Left lung (tissue), 10 donors: ENCODE results near the gene LAMB1. TPM values are rescaled to one million over a fixed set of nuclear protein-coding genes. Genes with fewer than 3 reads are reported as not detected.
A peak's percentile ranks its signal among the peaks of the same experiment; 100 is the strongest.

ENCODE experiments used
- ATAC-seq: fragments of 200-7000 bp; cut with Tn5 transposase; one replicate; pipeline ENCODE4 v1.9.1; 2020; ENCODE audit warnings: moderate library complexity
- DNase-seq, 4 donors: peaks; one replicate each; pipeline ENCODE4 v3.0.0-alpha.2; 2013 to 2020
- H3K27ac ChIP-seq, 2 donors: fragments of 200-600 bp; sonication (generic) in 1 of 2; one replicate each; pipeline versions ENCODE4 v1.5.0 to v1.8.0; 2020 to 2021
- H3K27me3 ChIP-seq, 2 donors: fragments of 200-600 bp; sonication (generic) in 1 of 2; one replicate each; pipeline versions ENCODE4 v1.5.0 to v1.8.0; 2020 to 2021
- H3K36me3 ChIP-seq, 2 donors: fragments of 200-600 bp; sonication (generic) in 1 of 2; one replicate each; pipeline versions ENCODE4 v1.5.0 to v1.8.0; 2020 to 2021
- H3K4me1 ChIP-seq, 2 donors: fragments of 200-600 bp; one replicate each; pipeline ENCODE4 v1.8.0; 2021
- H3K4me3 ChIP-seq, 2 donors: fragments of 200-600 bp; sonication (generic) in 1 of 2; one replicate each; pipeline versions ENCODE4 v1.5.0 to v1.8.0; 2020 to 2021; ENCODE audit warnings: mild to moderate bottlenecking in 1 of 2
- H3K9me3 ChIP-seq, 2 donors: fragments of 200-600 bp; sonication (generic) in 1 of 2; one replicate each; pipeline versions ENCODE4 v1.5.0 to v1.8.0; 2020 to 2021
- CTCF ChIP-seq, 2 donors: fragments of 200-600 bp; sonication (generic) in 1 of 2; IDR thresholded peaks; one replicate each; pipeline versions ENCODE4 v1.5.0 to v1.8.0; 2021; ENCODE audit warnings: antibody characterized with exemption in 2 of 2
- intact Hi-C, 2 donors: fragments of 100-400 bp; cut with DNase I; formaldehyde crosslinking; loops; one replicate each; pipeline versions ENCODE4 v1.11.2 to v1.14.2; 2022
- polyA plus RNA-seq, 6 donors: library from polyadenylated mRNA; unstranded; fragments of 120-200 nt; gene quantifications; one replicate each; pipeline ENCODE4 v1.2.1, GENCODE V29; 2013; ENCODE audit not compliant: insufficient read length in 6 of 6
- total RNA-seq, 2 donors: library from RNA; stranded (reverse); fragmentation: NEBNext Ultra II Directional; extraction: Animal tissue kit (Norgen Biotek cat#: 25700); gene quantifications; one replicate each; pipeline ENCODE4 v1.2.1, GENCODE V29; 2021
- donor health status: DM: no; HTN: yes; CAD: no.
- donor health status: DM: no; HTN: no; CAD: no.

The LAMB1 gene
- total and polyA plus RNA-seq, 8 donors = 175 to 583 (median 505) TPM

- Histone ChIP-seq H3K9me3 (no peaks in the 10 kb centered on the region), H3K4me1 (peaks cover 0 to 10% of the 10 kb centered on the region in 2 donors), H3K4me3 (no peak overlapping the region), H3K36me3 (peaks cover 0 to 8% of the 10 kb centered on the region in 2 donors), H3K27me3 (no peaks in the 10 kb centered on the region), H3K27ac (no peak overlapping the region)
- no peak for DNase-seq
- no peak for TF ChIP-seq CTCF (IDR thresholded peaks at IDR 0.05)
- ATAC-seq = no peak
- intact Hi-C loops = no loop called here
These were observed 34.5 kb downstream of the LAMB1 start for GRCh38 chr7:107968449-107968848.

GRCh38 chr7:107967420-107967819 is 35.5 kb downstream of the LAMB1 start:
- Histone ChIP-seq H3K27me3 (no peaks in the 10 kb centered on the region), H3K9me3 (no peaks in the 10 kb centered on the region), H3K36me3 (peaks cover 0 to 19% of the 10 kb centered on the region in 2 donors), H3K4me1 (peaks cover 0 to 10% of the 10 kb centered on the region in 2 donors), H3K27ac (no peak overlapping the region), H3K4me3 (no peak overlapping the region)
- no peak for DNase-seq
- intact Hi-C loops = no loop called here
- no peak for TF ChIP-seq CTCF (IDR thresholded peaks at IDR 0.05)
- peak; percentile 45 for ATAC-seq

GRCh38 chr7:107966711-107967110 is 36.2 kb downstream of the LAMB1 start:
- Histone ChIP-seq H3K4me1 (peaks cover 0 to 6% of the 10 kb centered on the region in 2 donors), H3K4me3 (no peak overlapping the region), H3K27me3 (no peaks in the 10 kb centered on the region), H3K36me3 (peaks cover 0 to 22% of the 10 kb centered on the region in 2 donors), H3K9me3 (no peaks in the 10 kb centered on the region), H3K27ac (no peak overlapping the region)
- intact Hi-C loops = no loop called here
- no peak for TF ChIP-seq CTCF (IDR thresholded peaks at IDR 0.05)
- ATAC-seq (peak; percentile 39), DNase-seq (no peak)

- ATAC-seq (no peak), DNase-seq (no peak)
- H3K4me1 ChIP-seq = no peaks in the 10 kb centered on the region
- no peak for TF ChIP-seq CTCF (IDR thresholded peaks at IDR 0.05)
- H3K9me3 ChIP-seq = no peaks in the 10 kb centered on the region
- H3K4me3 ChIP-seq = no peak overlapping the region
- no peaks in the 10 kb centered on the region for H3K27me3 ChIP-seq
- H3K27ac ChIP-seq = no peak overlapping the region
- intact Hi-C loops = no loop called here
- H3K36me3 ChIP-seq = peaks cover 0 to 37% of the 10 kb centered on the region in 2 donors
These were observed 38.5 kb downstream of the LAMB1 start for GRCh38 chr7:107964510-107964909.

- Histone ChIP-seq H3K27ac (no peak overlapping the region), H3K4me3 (no peak overlapping the region), H3K4me1 (peaks cover 0 to 3% of the 10 kb centered on the region in 2 donors), H3K9me3 (no peaks in the 10 kb centered on the region), H3K36me3 (peaks cover 0 to 40% of the 10 kb centered on the region in 2 donors), H3K27me3 (no peaks in the 10 kb centered on the region)
- ATAC-seq (no peak), DNase-seq (no peak)
- intact Hi-C loops = no loop called here
- no peak for TF ChIP-seq CTCF (IDR thresholded peaks at IDR 0.05)
These were observed 40.1 kb downstream of the LAMB1 start for GRCh38 chr7:107962817-107963216.
